Measurements from ENCODE around the gene ZCCHC2. TPM values are rescaled to one million over a fixed set of nuclear protein-coding genes. Genes with fewer than 3 reads are reported as not detected.

The ZCCHC2 gene
- total RNA-seq, 1 experiment from 2014 or later: 11.5 TPM

DNA sequence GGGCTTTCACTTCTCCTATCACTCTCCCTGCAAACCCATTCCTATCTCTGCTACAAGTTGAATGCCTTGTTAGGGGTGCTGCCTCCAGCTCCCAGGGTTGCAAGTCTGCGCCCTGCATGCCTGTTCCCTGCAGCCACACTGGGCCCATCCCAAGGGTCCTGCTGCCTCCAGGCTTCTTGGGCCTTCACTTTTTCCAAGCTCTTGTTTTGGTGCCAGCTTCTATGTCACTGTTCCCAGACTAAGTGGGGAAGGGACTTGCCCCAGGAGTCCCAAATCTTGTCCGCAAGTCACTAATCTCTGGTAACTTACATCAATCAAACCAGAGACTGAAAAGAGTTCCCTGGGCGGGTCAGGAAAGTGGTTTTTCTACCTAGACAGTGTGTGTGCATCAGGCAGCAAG lies 65.4 kb downstream of the ZCCHC2 start:
- ChIA-PET CTCF (no interaction called here), POLR2A (ENCODE audit: low non-redundant PET) (no interaction called here)
- TF ChIP-seq, protein P1, sequence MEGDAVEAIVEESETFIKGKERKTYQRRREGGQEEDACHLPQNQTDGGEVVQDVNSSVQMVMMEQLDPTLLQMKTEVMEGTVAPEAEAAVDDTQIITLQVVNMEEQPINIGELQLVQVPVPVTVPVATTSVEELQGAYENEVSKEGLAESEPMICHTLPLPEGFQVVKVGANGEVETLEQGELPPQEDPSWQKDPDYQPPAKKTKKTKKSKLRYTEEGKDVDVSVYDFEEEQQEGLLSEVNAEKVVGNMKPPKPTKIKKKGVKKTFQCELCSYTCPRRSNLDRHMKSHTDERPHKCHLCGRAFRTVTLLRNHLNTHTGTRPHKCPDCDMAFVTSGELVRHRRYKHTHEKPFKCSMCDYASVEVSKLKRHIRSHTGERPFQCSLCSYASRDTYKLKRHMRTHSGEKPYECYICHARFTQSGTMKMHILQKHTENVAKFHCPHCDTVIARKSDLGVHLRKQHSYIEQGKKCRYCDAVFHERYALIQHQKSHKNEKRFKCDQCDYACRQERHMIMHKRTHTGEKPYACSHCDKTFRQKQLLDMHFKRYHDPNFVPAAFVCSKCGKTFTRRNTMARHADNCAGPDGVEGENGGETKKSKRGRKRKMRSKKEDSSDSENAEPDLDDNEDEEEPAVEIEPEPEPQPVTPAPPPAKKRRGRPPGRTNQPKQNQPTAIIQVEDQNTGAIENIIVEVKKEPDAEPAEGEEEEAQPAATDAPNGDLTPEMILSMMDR (conservative IDR thresholded peaks at IDR 0.05; ENCODE audit: low read depth, low read length): no peak
- no peak for TF ChIP-seq EZH2 (IDR thresholded peaks at IDR 0.05; ENCODE audit: borderline replicate concordance, low read depth, low read length, poor library complexity, severe bottlenecking)

DNA sequence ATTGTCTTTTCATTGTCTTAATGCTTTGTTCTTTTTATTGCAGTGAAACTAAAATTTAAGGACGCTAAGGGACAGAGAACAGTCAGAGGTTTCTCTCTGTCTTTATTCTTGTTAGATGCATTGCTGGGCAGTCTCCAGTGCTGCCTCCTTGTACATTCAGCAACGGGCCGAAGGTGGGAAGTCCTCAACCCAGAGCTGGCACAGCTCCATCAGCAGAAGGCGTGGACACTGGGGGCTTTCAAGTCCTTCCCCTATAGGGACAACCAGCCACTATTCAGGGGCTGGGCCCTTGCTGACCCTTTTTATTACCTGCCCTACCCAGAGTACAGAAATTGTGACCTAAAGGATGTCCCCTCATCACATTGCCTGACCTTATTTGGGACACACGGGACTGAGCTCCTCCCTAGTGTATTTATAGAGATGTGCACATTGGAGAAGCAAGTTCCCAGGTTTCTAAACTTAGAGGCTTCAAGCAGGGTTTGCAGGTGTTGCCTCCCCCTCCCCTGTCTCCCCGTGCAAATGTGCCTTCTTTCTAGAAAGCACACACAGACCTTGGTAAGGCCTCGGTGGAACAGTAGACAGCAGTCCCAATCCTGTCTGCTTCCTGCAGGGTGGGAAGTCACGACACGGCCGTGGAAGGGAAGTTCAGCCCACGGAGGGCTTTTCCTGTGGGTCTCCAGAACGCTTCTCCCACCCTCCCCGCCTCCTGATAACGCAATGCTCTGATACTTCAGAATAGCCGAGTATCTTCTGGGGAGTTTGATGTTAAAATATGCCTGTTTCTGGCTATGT lies 68.2 kb downstream of the ZCCHC2 start:
- TF ChIP-seq, protein P1 (conservative IDR thresholded peaks at IDR 0.05; ENCODE audit: low read depth, low read length): no peak
- no peak for TF ChIP-seq EZH2 (IDR thresholded peaks at IDR 0.05; ENCODE audit: borderline replicate concordance, low read depth, low read length, poor library complexity, severe bottlenecking)
- intact Hi-C loops (cut with micrococcal nuclease; ENCODE audit: unreplicated experiment): no loop called here
- H3K27ac ChIP-seq (ENCODE audit: low read depth, low read length, poor library complexity, severe bottlenecking): no peak overlapping the region
- H3K27me3 ChIP-seq (replicated peaks; ENCODE audit: insufficient read depth, low read depth, low read length, poor library complexity): peaks cover 7% of the 10 kb centered on the region
- H3K4me1 ChIP-seq (ENCODE audit: insufficient read depth, low read length, poor library complexity, severe bottlenecking): no peaks in the 10 kb centered on the region
- DNase-seq (ENCODE audit: low spot score): no peak
- CTCF ChIA-PET: no interaction called here
- H3K4me3 ChIP-seq (ENCODE audit: low read depth, low read length, poor library complexity, severe bottlenecking): no peak overlapping the region
- H3K36me3 ChIP-seq (ENCODE audit: insufficient read depth, low read length, poor library complexity, severe bottlenecking): no peaks in the 10 kb centered on the region
- POLR2A ChIA-PET (ENCODE audit: low non-redundant PET): no interaction called here
- no TSS peak for BruUV-seq (replicated peaks)
- H3K9me3 ChIP-seq (ENCODE audit: low read depth, low read length, poor library complexity, severe bottlenecking): no peaks in the 10 kb centered on the region

More for the DNA sequence above, 65.4 kb downstream of the ZCCHC2 start:
- Histone ChIP-seq H3K4me1 (ENCODE audit: insufficient read depth, low read length, poor library complexity, severe bottlenecking) (no peaks in the 10 kb centered on the region), H3K4me3 (ENCODE audit: low read depth, low read length, poor library complexity, severe bottlenecking) (no peak overlapping the region), H3K9me3 (ENCODE audit: low read depth, low read length, poor library complexity, severe bottlenecking) (no peaks in the 10 kb centered on the region), H3K27ac (ENCODE audit: low read depth, low read length, poor library complexity, severe bottlenecking) (no peak overlapping the region), H3K36me3 (ENCODE audit: insufficient read depth, low read length, poor library complexity, severe bottlenecking) (no peaks in the 10 kb centered on the region), H3K27me3 (replicated peaks; ENCODE audit: insufficient read depth, low read depth, low read length, poor library complexity) (no peaks in the 10 kb centered on the region)
- intact Hi-C loops (cut with micrococcal nuclease; ENCODE audit: unreplicated experiment): loop anchor here (5.0 to 10.0 kb wide), 2 partner anchors 124 to 857 kb away; no protein-coding TSS in a partner anchor
- no peak for DNase-seq (ENCODE audit: low spot score)
- BruUV-seq (replicated peaks): no TSS peak

DNA sequence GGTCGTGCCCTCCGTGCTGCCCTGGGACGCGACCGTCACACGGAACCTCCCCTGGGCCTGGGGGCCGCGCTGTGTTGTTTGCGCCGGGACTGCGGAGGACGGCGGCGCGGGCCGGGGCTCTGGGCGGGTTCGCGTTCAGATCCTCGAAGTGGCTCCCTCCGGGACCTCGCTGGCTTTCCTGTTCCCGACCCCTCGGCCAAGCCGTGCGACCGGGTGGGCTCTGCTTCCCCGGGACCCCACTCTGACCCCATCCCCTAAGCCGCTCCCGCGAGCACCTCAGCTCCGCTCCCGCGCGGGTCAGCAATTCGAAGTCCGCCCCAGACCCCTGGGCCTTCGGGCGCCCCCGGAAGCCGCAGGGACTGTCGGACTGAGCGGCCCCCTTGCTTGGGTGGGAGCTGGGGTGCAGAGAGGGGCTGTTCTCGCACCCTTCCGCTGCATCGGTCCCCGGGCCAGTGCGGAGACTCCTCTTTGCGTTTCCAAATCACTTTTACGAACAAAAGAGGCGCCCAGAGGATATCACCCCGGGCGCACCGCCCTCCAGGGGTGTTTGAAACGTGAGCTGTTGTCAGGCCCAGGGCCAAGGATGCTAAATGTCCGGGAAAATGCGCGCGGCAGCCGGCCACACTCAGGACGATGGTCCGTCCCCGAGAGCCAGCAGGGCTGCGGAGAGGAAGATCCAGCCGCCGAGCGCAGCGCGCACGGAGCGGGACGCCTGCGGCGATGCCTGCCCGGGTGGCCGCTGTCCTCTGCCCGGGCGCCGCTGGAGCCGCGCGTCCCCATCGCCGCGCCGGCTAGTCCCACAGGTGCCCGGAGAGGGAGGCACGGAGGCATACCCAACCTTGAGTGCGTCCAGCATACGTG lies 73.5 kb downstream of the ZCCHC2 start:
- ChIA-PET POLR2A (ENCODE audit: low non-redundant PET) (no interaction called here), CTCF (no interaction called here)
- Histone ChIP-seq H3K9me3 (ENCODE audit: low read depth, low read length, poor library complexity, severe bottlenecking) (no peaks in the 10 kb centered on the region), H3K4me1 (ENCODE audit: insufficient read depth, low read length, poor library complexity, severe bottlenecking) (no peaks in the 10 kb centered on the region), H3K36me3 (ENCODE audit: insufficient read depth, low read length, poor library complexity, severe bottlenecking) (no peaks in the 10 kb centered on the region), H3K27me3 (replicated peaks; ENCODE audit: insufficient read depth, low read depth, low read length, poor library complexity) (peaks cover 40% of the 10 kb centered on the region), H3K27ac (ENCODE audit: low read depth, low read length, poor library complexity, severe bottlenecking) (no peak overlapping the region), H3K4me3 (ENCODE audit: low read depth, low read length, poor library complexity, severe bottlenecking) (peak overlapping the region; percentile 38)
- BruUV-seq (replicated peaks): no TSS peak
- peak; percentile 68 for TF ChIP-seq EZH2 (IDR thresholded peaks at IDR 0.05; ENCODE audit: borderline replicate concordance, low read depth, low read length, poor library complexity, severe bottlenecking)
- TF ChIP-seq, protein P1 (conservative IDR thresholded peaks at IDR 0.05; ENCODE audit: low read depth, low read length): no peak
- DNase-seq (ENCODE audit: low spot score): peak; percentile 6
- intact Hi-C loops (cut with micrococcal nuclease; ENCODE audit: unreplicated experiment): no loop called here
